T47D (cell line): ENCODE results near the gene SLC46A1.
A peak's percentile ranks its signal among the peaks of the same experiment; 100 is the strongest.

Experiments used
- DNase-seq, 2 experiments: peaks; one replicate each; pipeline versions ENCODE4 v3.0.0 to v3.0.0-alpha.2; 2011 to 2012; ENCODE audit warnings: low read depth in 1 of 2, low spot score in 1 of 2
- JUND ChIP-seq: IDR thresholded peaks from 2 replicates; pipeline ENCODE4 v1.6.1; 2012; ENCODE audit warnings: low read depth
- in situ Hi-C: cut with HindIII; loops from 2 replicates; pipeline ENCODE4 v1.10.0; 2016; ENCODE audit warnings: low sequenced_read_pairs, low pct_unique_long_range_greater_than_20kb

The SLC46A1 gene

GRCh38 chr17:28416703-28417311, 10.8 kb upstream of the SLC46A1 start:
- TF ChIP-seq JUND = no peak
- in situ Hi-C loops = no loop called here
- DNase-seq = peak; percentile 68 to 82

- in situ Hi-C loops = no loop called here
- TF ChIP-seq JUND = no peak
Measured at GRCh38 chr17:28415886-28416285, 9.9 kb upstream of the SLC46A1 start.

GRCh38 chr17:28413804-28414203, 7.8 kb upstream of the SLC46A1 start:
- TF ChIP-seq JUND = no peak
- peak; percentile 43 to 49 for DNase-seq
- in situ Hi-C loops = no loop called here

More at GRCh38 chr17:28415886-28416285, 9.9 kb upstream of the SLC46A1 start:
- no peak for DNase-seq

DNA sequence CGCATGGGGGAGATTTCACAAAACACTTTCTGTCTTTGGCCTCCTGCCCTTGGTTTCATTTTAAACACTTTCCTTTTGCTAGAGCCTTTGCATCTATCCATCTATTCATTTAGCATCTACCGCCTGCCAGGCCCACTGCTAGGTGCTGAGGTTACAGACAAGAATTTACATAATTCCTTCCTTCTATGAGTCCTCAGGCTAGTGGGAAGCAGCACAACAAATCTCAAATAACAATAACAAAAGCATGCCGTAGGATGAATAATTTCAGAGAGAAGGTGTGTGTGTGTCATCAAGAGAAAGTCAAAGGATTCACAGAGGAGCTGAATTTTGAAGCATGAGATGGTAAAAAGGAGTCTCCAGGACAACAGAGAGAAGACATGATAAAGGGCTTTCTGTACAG, 6.1 kb upstream of the SLC46A1 start:
- TF ChIP-seq JUND = no peak
- no peak for DNase-seq
- in situ Hi-C loops = no loop called here

DNA sequence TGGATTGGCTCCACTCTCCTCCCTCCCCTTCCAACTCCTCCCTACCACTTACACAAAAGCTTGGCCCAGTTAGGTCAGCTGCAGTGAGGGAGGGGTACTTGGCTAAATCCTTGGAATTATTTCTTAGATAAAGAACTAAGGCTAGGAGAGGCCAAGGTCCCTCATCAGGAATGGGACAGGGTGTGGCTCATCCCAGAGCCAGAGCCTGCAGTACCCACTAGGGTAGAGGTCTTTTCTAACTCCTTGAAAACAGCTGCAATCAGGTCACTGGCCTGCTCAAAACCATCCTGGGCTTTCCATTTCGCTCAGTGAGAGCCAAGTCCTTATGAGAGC, 1.9 kb upstream of the SLC46A1 start:
- DNase-seq = no peak
- no peak for TF ChIP-seq JUND
- in situ Hi-C loops = no loop called here

- no peak for TF ChIP-seq JUND
- no peak for DNase-seq
- in situ Hi-C loops = no loop called here
Measured at GRCh38 chr17:28407130-28407973, 1.3 kb upstream of the SLC46A1 start.

DNA sequence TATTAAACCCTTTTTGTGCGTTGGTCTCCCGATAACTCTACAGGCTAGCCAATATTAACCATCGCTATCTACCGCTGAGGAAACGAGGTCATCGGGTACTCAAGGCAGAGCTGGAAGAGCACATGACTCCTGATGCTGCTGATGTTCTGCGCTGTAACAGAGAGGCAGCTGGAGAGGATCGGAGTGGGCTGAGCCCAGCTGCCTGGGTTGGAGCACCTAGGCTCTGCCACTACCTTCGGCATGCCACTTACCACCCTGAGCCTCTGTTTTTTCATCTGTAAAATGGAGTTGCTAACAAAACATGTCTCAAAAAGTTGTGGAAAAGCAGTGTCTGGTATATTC, 432 bp upstream of the SLC46A1 start:
- in situ Hi-C loops = no loop called here
- no peak for DNase-seq
- TF ChIP-seq JUND = no peak

GRCh38 chr17:28404812-28405570, 1.0 kb downstream of the SLC46A1 start:
- TF ChIP-seq JUND = no peak
- in situ Hi-C loops = no loop called here
- no peak for DNase-seq

DNA sequence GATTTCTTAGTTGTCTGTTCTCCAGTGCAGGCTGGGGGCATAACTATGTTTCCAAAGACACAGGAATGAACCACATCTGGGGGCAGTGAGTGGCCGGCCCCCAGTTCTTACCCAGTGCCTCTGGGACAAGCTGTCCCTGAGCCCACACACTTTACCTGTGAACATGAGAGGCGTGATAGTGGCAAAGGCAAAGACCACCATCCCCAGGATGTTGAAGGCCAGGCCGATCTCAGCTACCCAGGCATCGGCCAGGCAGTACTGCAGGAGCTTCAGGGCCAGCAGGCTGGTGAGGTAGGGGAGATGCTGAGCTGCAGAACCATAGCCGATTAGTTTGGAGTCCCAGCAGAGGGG, 1.6 kb downstream of the SLC46A1 start:
- in situ Hi-C loops = no loop called here
- no peak for TF ChIP-seq JUND
- no peak for DNase-seq

- in situ Hi-C loops = no loop called here
- no peak for DNase-seq
- TF ChIP-seq JUND = no peak
Measured at GRCh38 chr17:28404007-28404406, 2.0 kb downstream of the SLC46A1 start.

DNA sequence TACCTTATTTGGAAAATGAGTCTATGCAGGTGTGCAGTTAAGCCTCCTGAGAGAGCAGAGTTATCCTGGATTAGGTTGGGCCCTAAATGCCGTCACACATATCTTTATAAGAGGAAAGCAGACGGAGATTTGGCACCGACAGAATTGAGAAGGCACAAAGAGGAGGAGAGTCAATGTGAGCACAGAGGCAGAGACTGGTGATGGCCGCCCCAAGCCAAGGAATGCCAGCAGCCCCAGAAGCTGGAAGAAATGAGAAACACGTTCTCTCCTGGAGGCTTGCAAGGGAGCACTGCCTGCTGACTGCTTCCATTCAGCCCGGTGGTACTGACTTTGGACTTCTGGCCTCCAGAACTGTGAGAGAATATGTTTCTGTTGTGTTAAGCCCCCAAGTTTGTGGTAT, 3.2 kb downstream of the SLC46A1 start:
- in situ Hi-C loops = no loop called here
- TF ChIP-seq JUND = no peak
- DNase-seq = no peak

DNA sequence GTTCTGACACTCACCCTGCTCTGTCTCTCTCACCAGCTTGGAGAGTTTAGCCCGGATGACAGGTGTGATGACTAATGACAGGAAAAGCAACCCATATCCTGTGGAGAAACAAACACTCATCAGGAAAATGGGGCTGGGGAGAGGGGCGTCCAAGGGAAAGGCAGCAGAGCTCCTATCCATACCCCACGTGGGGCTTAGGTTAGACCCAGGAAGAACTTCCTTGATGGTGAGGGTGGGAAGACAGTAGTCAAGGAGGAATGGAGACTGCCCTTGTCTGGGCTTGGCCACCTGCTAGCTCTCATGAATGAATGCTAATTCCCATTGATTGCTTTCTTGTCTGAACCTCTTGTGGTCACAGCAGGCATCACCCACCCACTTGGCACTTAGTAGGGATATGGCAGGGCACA, 3.8 kb downstream of the SLC46A1 start:
- no peak for DNase-seq
- TF ChIP-seq JUND = no peak
- in situ Hi-C loops = no loop called here

- TF ChIP-seq JUND = no peak
- in situ Hi-C loops = no loop called here
- DNase-seq = no peak
Measured at GRCh38 chr17:28399808-28400207, 6.2 kb downstream of the SLC46A1 start.
